ENCODE measurements around the gene CCDC33.

Gene CCDC33

DNA sequence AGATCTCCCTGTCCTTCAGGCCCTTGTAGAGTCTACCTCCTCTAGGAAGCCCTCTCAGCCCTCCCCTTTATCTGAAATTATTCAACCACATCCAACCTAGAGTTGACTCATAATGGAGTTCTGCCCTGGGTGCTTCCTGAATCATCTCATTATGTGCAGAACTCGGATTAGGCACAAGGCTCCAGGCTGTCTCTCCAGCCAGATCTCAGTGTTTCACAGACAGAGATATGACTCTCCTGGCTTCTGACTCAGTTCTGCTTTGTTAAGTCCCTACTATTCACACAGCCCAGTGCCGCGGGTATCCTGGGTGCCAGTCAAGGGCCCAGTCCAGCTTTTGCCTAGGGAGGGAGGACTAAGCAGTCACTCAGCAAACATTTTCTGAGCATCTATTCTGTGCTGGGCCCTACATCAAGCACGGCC, 42.8 kb upstream of the CCDC33 start:
- TF ChIP-seq, protein P1, sequence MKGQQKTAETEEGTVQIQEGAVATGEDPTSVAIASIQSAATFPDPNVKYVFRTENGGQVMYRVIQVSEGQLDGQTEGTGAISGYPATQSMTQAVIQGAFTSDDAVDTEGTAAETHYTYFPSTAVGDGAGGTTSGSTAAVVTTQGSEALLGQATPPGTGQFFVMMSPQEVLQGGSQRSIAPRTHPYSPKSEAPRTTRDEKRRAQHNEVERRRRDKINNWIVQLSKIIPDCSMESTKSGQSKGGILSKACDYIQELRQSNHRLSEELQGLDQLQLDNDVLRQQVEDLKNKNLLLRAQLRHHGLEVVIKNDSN (IDR thresholded peaks at IDR 0.05): no peak
- no peak for TF ChIP-seq TAF1 (IDR thresholded peaks at IDR 0.05; ENCODE audit: low read depth)
- TF ChIP-seq EP300 (IDR thresholded peaks at IDR 0.05; ENCODE audit: borderline replicate concordance): peak; percentile 35; the same call in 1 of the 2 replicates
- TF ChIP-seq TEAD4 (IDR thresholded peaks at IDR 0.05): peak; percentile 40; the same call in 1 of the 2 replicates
- no peak for TF ChIP-seq CREB1 (IDR thresholded peaks at IDR 0.05; ENCODE audit: low read depth)
- TF ChIP-seq EGR1 (IDR thresholded peaks at IDR 0.05): no peak
- no peak for TF ChIP-seq CEBPB (IDR thresholded peaks at IDR 0.05)
- peak; percentile 2; the same call in 1 of the 2 replicates for TF ChIP-seq RAD21 (IDR thresholded peaks at IDR 0.05; ENCODE audit: low read depth)

DNA sequence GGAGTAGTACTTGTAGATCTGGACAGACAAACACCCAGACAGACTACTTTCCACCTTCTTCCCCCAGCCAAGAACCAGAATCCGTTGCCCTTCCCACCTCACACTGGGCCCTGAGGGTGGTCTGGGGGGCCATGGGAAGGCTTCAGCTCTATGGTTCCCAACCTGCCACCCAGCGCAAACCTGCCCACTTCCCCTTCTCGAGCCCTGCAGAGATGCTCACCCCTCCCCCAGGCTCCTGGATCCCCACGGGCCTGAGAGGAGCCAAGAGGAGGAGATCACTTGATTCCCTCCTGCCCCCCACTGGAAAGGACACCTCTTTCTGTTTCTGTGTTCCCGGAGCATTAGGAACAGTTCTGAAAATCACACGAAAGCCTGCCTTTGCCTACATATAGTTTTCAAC, 42.2 kb upstream of the CCDC33 start:
- TF ChIP-seq EGR1 (IDR thresholded peaks at IDR 0.05): no peak
- TF ChIP-seq, protein P2, sequence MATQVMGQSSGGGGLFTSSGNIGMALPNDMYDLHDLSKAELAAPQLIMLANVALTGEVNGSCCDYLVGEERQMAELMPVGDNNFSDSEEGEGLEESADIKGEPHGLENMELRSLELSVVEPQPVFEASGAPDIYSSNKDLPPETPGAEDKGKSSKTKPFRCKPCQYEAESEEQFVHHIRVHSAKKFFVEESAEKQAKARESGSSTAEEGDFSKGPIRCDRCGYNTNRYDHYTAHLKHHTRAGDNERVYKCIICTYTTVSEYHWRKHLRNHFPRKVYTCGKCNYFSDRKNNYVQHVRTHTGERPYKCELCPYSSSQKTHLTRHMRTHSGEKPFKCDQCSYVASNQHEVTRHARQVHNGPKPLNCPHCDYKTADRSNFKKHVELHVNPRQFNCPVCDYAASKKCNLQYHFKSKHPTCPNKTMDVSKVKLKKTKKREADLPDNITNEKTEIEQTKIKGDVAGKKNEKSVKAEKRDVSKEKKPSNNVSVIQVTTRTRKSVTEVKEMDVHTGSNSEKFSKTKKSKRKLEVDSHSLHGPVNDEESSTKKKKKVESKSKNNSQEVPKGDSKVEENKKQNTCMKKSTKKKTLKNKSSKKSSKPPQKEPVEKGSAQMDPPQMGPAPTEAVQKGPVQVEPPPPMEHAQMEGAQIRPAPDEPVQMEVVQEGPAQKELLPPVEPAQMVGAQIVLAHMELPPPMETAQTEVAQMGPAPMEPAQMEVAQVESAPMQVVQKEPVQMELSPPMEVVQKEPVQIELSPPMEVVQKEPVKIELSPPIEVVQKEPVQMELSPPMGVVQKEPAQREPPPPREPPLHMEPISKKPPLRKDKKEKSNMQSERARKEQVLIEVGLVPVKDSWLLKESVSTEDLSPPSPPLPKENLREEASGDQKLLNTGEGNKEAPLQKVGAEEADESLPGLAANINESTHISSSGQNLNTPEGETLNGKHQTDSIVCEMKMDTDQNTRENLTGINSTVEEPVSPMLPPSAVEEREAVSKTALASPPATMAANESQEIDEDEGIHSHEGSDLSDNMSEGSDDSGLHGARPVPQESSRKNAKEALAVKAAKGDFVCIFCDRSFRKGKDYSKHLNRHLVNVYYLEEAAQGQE (IDR thresholded peaks at IDR 0.05; ENCODE audit: low read depth): no peak
- TF ChIP-seq EP300 (IDR thresholded peaks at IDR 0.05; ENCODE audit: borderline replicate concordance): no peak
- no peak for TF ChIP-seq TAF1 (IDR thresholded peaks at IDR 0.05; ENCODE audit: low read depth)
- TF ChIP-seq RAD21 (IDR thresholded peaks at IDR 0.05; ENCODE audit: low read depth): no peak
- TF ChIP-seq, protein P3, sequence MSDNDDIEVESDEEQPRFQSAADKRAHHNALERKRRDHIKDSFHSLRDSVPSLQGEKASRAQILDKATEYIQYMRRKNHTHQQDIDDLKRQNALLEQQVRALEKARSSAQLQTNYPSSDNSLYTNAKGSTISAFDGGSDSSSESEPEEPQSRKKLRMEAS (IDR thresholded peaks at IDR 0.05): no peak
- no peak for TF ChIP-seq TCF12 (IDR thresholded peaks at IDR 0.05; ENCODE audit: low read depth)
- no peak for TF ChIP-seq FOXM1 (IDR thresholded peaks at IDR 0.05; ENCODE audit: borderline replicate concordance, low read depth)
- no peak for TF ChIP-seq TEAD4 (IDR thresholded peaks at IDR 0.05)
- TF ChIP-seq YY1 (IDR thresholded peaks at IDR 0.05; ENCODE audit: low read depth): no peak

DNA sequence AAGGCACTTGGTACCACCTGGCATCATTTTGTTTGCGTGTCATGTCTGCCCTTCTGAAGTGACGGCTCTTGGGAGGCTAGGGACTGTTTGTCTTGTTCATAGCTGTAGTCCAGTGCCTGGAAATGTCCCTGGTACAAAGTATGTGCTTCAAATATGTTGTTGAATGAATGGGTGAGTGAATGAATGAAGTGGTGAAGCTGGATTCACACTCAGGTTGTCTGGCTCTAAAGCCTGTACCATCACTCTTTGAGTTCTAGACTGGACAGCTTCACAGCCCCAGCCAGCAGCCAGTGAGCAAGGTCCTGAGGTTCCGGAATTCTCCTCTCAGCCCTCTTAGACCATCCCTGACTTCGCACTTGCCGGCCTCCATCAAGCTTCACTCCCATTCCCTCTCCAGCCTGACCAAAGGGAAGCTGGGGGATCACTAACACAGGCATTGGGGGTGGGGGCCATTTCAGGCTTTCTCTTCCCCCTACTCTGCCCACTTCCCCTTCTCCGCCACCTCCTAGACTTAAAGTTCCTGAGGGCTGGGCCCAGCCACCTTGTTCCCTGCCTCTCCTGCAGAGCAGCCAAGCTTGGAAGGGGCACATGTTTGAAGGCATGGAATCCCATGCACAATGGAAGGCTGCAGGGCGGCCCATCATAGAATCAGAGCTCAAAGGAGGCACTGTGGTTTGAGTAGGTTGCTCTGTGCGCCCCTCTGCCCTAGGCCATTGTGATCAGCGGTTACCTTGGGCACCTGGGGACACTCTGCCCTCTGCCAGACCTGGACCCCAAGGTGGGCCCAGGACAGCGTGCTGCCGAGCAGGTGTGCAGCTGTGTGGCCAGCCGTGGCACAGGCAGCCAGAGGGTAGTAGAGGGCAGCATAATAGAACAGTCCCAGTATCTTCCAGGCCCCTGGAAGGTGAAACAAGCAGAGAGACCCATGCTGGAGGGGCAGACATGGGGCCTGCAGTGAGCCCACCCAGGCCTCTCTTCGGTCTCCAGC, 41.3 kb upstream of the CCDC33 start:
- TF ChIP-seq TEAD4 (IDR thresholded peaks at IDR 0.05): no peak
- TF ChIP-seq TAF1 (IDR thresholded peaks at IDR 0.05; ENCODE audit: low read depth): no peak

DNA sequence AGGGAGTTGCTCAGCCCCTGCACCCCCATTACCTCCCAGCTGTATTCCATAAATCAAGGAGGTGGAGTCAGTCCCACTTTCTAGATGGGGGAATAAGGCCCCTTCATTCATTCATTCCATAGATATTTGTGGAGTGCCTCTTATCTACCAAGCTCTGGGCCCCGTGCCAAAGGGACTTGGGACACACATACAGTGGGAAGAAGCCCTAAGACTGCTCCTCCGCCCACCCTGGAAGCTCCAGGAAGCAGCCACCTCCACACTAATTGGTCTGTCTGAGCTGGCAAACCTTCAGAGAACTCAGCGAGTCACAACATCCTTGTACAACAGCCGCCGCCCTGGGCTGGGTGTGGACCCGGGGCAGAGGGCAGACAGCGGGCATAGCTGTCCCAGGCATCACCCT, 40.0 kb upstream of the CCDC33 start:
- TF ChIP-seq TAF1 (IDR thresholded peaks at IDR 0.05; ENCODE audit: low read depth) (no peak), ZBTB7A (IDR thresholded peaks at IDR 0.05; ENCODE audit: low read depth) (no peak), RAD21 (IDR thresholded peaks at IDR 0.05; ENCODE audit: low read depth) (no peak), NFIC (IDR thresholded peaks at IDR 0.05) (peak; percentile 47), FOXM1 (IDR thresholded peaks at IDR 0.05; ENCODE audit: borderline replicate concordance, low read depth) (no peak), TEAD4 (IDR thresholded peaks at IDR 0.05) (no peak), YY1 (IDR thresholded peaks at IDR 0.05; ENCODE audit: low read depth) (no peak), CREB1 (IDR thresholded peaks at IDR 0.05; ENCODE audit: low read depth) (no peak), TCF12 (IDR thresholded peaks at IDR 0.05; ENCODE audit: low read depth) (no peak), EP300 (IDR thresholded peaks at IDR 0.05; ENCODE audit: borderline replicate concordance) (peak; percentile 22; the same call in 1 of the 2 replicates)
- TF ChIP-seq, protein P1 (IDR thresholded peaks at IDR 0.05): no peak
- TF ChIP-seq, protein P3 (IDR thresholded peaks at IDR 0.05): no peak
- TF ChIP-seq, protein P2 (IDR thresholded peaks at IDR 0.05; ENCODE audit: low read depth): no peak

DNA sequence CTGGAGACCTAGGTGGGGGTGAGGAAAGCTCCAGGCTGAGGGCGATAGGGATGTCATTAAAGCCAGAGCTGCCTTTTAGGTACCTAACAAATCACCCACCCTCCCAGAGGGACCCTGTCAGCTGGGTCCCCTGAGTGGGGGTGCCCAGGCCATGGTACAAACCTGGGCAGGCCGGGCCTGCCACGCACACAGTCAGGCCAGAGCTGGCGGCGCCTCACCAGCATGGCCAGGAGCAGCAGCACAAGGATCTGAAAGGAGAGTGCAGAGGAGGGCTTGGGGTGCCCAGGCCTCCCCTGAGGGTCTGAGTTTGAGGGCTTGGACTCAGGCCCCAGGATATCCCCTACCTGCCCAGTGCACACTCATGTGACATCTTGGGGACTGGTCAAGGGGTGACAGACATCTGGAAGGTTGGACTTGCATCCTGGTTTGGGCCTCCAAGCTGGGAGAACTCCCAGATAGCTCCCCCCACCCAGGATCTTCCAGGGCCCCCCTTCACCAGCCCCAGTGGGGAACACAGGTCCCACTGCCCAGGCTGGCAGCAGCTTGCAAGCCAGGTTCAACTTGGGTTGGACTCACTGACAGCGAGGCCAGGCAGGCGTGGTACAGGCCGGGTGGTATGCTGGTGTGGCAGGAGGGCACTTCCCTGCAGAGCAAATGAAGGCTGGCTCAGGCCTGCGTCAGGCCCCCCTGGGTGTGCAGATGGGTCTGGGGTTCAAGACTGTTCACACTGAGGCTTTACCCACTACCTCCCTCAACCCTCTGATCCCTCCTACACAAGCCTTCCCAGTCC, 38.8 kb upstream of the CCDC33 start:
- TF ChIP-seq RAD21 (IDR thresholded peaks at IDR 0.05; ENCODE audit: low read depth) (no peak), TEAD4 (IDR thresholded peaks at IDR 0.05) (no peak), ZBTB7A (IDR thresholded peaks at IDR 0.05; ENCODE audit: low read depth) (no peak), EGR1 (IDR thresholded peaks at IDR 0.05) (no peak), NFIC (IDR thresholded peaks at IDR 0.05) (no peak), TCF12 (IDR thresholded peaks at IDR 0.05; ENCODE audit: low read depth) (no peak), FOXM1 (IDR thresholded peaks at IDR 0.05; ENCODE audit: borderline replicate concordance, low read depth) (no peak)
- TF ChIP-seq, protein P3 (IDR thresholded peaks at IDR 0.05): no peak
- TF ChIP-seq, protein P1 (IDR thresholded peaks at IDR 0.05): no peak
- TF ChIP-seq, protein P2 (IDR thresholded peaks at IDR 0.05; ENCODE audit: low read depth): no peak
